Measurements from ENCODE around the gene MYOG. TPM values are rescaled to one million over a fixed set of nuclear protein-coding genes. Genes with fewer than 3 reads are reported as not detected.

MYOG gene
- total and polyA plus RNA-seq, 2 of the 4 experiments (the other 2 are of a cell fraction), result not detected

GRCh38 chr1:203093754-203094410 is 8.1 kb upstream of the MYOG start:
- H3K14ac ChIP-seq (replicated peaks; ENCODE audit: low read depth, low read length), result no peak overlapping the region
- intact Hi-C loops (cut with micrococcal nuclease) (no loop called here), dilution Hi-C loops (cut with HindIII; ENCODE audit: low sequenced_read_pairs, unreplicated experiment) (no loop called here), in situ Hi-C loops (cut with MboI; ENCODE audit: low sequenced_read_pairs) (no loop called here)
- H4K91ac ChIP-seq (ENCODE audit: insufficient read depth, low read depth, low read length), result no peak overlapping the region
- no peak overlapping the region for H2BK20ac ChIP-seq (ENCODE audit: low read depth, low read length)
- H2AFZ ChIP-seq (replicated peaks; ENCODE audit: low read length, poor library complexity), result no peak overlapping the region
- no peak overlapping the region for H2BK15ac ChIP-seq (ENCODE audit: low read depth, low read length)
- no peak overlapping the region for H3K9ac ChIP-seq (ENCODE audit: low read depth, low read length)
- no peak overlapping the region for H3K4me2 ChIP-seq (ENCODE audit: low read depth, low read length)
- H4K8ac ChIP-seq (ENCODE audit: low read depth in 2 of 2, low read length in 2 of 2), result no peak overlapping the region
- DNase-seq (no peak), ATAC-seq (ENCODE audit: low read depth) (no peak)
- no peak overlapping the region for H3K56ac ChIP-seq (ENCODE audit: extremely low read depth, insufficient read depth, low read length)
- no peaks in the 10 kb centered on the region for H4K20me1 ChIP-seq (ENCODE audit: insufficient read depth, low read length)
- H3K79me1 ChIP-seq (ENCODE audit: low read depth in 1 of 2, low read length in 2 of 2), result no peaks in the 10 kb centered on the region
- H3K27me3 ChIP-seq (ENCODE audit: control insufficient read depth, insufficient read depth, low read length), result peaks cover 49% of the 10 kb centered on the region
- BruUV-seq (replicated peaks), result no TSS peak
- H3K4me1 ChIP-seq (ENCODE audit: control insufficient read depth, insufficient read depth, low read length), result no peaks in the 10 kb centered on the region
- no peaks in the 10 kb centered on the region for H3K36me3 ChIP-seq (ENCODE audit: control insufficient read depth, insufficient read depth, low read length)
- H3K27ac ChIP-seq (ENCODE audit: insufficient read depth, low read length), result no peak overlapping the region
- no peaks in the 10 kb centered on the region for H3K9me1 ChIP-seq (ENCODE audit: insufficient read depth, low read length)
- H3K18ac ChIP-seq (ENCODE audit: low read depth, low read length), result no peak overlapping the region
- H3K23ac ChIP-seq (ENCODE audit: low read depth, low read length), result no peak overlapping the region
- no peak overlapping the region for H3K4ac ChIP-seq (ENCODE audit: low read depth, low read length)
- H2BK120ac ChIP-seq (ENCODE audit: low read depth, low read length), result no peak overlapping the region
- peaks cover 9% of the 10 kb centered on the region for H3K9me3 ChIP-seq (ENCODE audit: control insufficient read depth, insufficient read depth, low read length)
- TF ChIP-seq POLR2A (IDR thresholded peaks at IDR 0.05; ENCODE audit: low read depth, low read length), result no peak
- TF ChIP-seq RAD21 (IDR thresholded peaks at IDR 0.05; ENCODE audit: low read length), result no peak
- TF ChIP-seq MAFK (IDR thresholded peaks at IDR 0.05; ENCODE audit: low read depth, low read length), result no peak
- TF ChIP-seq SMC3 (IDR thresholded peaks at IDR 0.05; ENCODE audit: low read depth, low read length), result no peak
- TF ChIP-seq CTCF (conservative IDR thresholded peaks at IDR 0.05; ENCODE audit: low read depth, low read length), result no peak
- no peak for TF ChIP-seq MXI1 (IDR thresholded peaks at IDR 0.05; ENCODE audit: borderline replicate concordance, low read depth, low read length)
- no peak overlapping the region for H2AK5ac ChIP-seq (ENCODE audit: low read depth, low read length)
- 67% methylated on average over 1 of the region's 1 CpG; no CpG with 5 or more reads in 1 of the 2 experiments for WGBS, 2 experiments (ENCODE audit: extremely low coverage in 2 of 2, insufficient read length in 1 of 2)
- H4K5ac ChIP-seq (ENCODE audit: low read depth, low read length), result no peak overlapping the region
- ChIA-PET POLR2A (ENCODE audit: unreplicated experiment) (no interaction called here), CTCF (no interaction called here)
- no peak overlapping the region for H2AK9ac ChIP-seq (replicated peaks; ENCODE audit: low read depth, low read length, poor library complexity)
- H3K4me3 ChIP-seq (ENCODE audit: insufficient read depth, low read depth, low read length), result no peak overlapping the region
- H2BK5ac ChIP-seq (ENCODE audit: low read depth, low read length, poor library complexity, severe bottlenecking), result no peak overlapping the region

All from IMR-90 (cell line).